HepG2 (cell line): Measurements from ENCODE around the gene GNAL. TPM values are rescaled to one million over a fixed set of nuclear protein-coding genes. Genes with fewer than 3 reads are reported as not detected.

ENCODE experiments used
- DNMT1 ChIP-seq: sonication (generic); formaldehyde crosslinking; IDR thresholded peaks from 2 replicates; pipeline ENCODE4 v1.5.1; 2020; ENCODE audit warnings: mild to moderate bottlenecking, missing genetic modification reagents
- FOXO1 ChIP-seq: sonication (generic); formaldehyde crosslinking; IDR thresholded peaks from 2 replicates; pipeline ENCODE4 v1.4.0; 2020; ENCODE audit warnings: missing genetic modification reagents
- ISL2 ChIP-seq: sonication (generic); formaldehyde crosslinking; IDR thresholded peaks from 2 replicates; pipeline ENCODE4 v1.5.0; 2020; ENCODE audit warnings: missing genetic modification reagents
- MXI1 ChIP-seq: IDR thresholded peaks from 3 replicates; pipeline ENCODE4 v1.6.1; 2012; ENCODE audit warnings: low read depth, low read length, inconsistent platforms, borderline replicate concordance
- MYC ChIP-seq: sonication (generic); formaldehyde crosslinking; IDR thresholded peaks from 2 replicates; pipeline ENCODE4 v1.9.0; 2021; ENCODE audit warnings: missing genetic modification reagents, borderline replicate concordance
- NFKB2 ChIP-seq: sonication (generic); formaldehyde crosslinking; IDR thresholded peaks from 2 replicates; pipeline ENCODE4 v1.4.0; 2020; ENCODE audit warnings: missing genetic modification reagents, borderline replicate concordance
- NR2F1 ChIP-seq, 2 experiments: fragments of 450-650 bp in 1 of 2; formaldehyde crosslinking in 1 of 2; IDR thresholded peaks; 2 replicates each; pipeline versions ENCODE4 v1.5.0 to v1.6.1; 2016 to 2020; ENCODE audit warnings: mild to moderate bottlenecking in 1 of 2, missing compliant biosample characterization in 1 of 2, missing genetic modification reagents in 1 of 2, moderate library complexity in 1 of 2
- PCBP2 ChIP-seq: fragments of 200-400 bp; formaldehyde crosslinking; optimal IDR thresholded peaks from 2 replicates; pipeline ENCODE3; 2018; ENCODE audit warnings: low read length, low read depth; ENCODE audit not compliant: poor library complexity, severe bottlenecking
- XRCC5 ChIP-seq: fragments of 200-400 bp; formaldehyde crosslinking; optimal IDR thresholded peaks from 2 replicates; pipeline ENCODE3; 2017; ENCODE audit warnings: mild to moderate bottlenecking, low read length
- ZNF781 ChIP-seq: sonication (generic); formaldehyde crosslinking; IDR thresholded peaks from 2 replicates; pipeline ENCODE4 v1.5.1; 2020; ENCODE audit warnings: borderline replicate concordance, mild to moderate bottlenecking, missing genetic modification reagents; ENCODE audit errors: not compliant biosample characterization
- polyA plus RNA-seq, 8 experiments: library from polyadenylated mRNA; depleted of rRNA in 3 of 8; stranded (reverse) in 7 of 8; unstranded in 1 of 8; fragments of >200 nt; fragmentation: Illumina TruSeq in 4 of 8; extraction: Trizol in 4 of 8; gene quantifications; 2 replicates each; pipeline versions ENCODE4 v1.2.1 to v1.2.3, GENCODE V29; 2011 to 2016; ENCODE audit warnings: low read depth in 4 of 8, missing spikeins in 1 of 8, mixed read lengths in 1 of 8; ENCODE audit not compliant: insufficient read depth in 1 of 8
- total RNA-seq, 5 experiments: library from RNA; depleted of rRNA; stranded (reverse); fragments of >200 nt; fragmentation: Illumina TruSeq; extraction: Trizol; gene quantifications; 2 replicates each; pipeline ENCODE4 v1.2.3, GENCODE V29; 2016; ENCODE audit warnings: low read depth in 1 of 5
- TF ChIP-seq, protein P1 (sequence below): IDR thresholded peaks from 2 replicates; pipeline ENCODE4 v1.6.1; 2016; ENCODE audit warnings: mild to moderate bottlenecking
- TF ChIP-seq, protein P2 (sequence below): sonication (generic); formaldehyde crosslinking; IDR thresholded peaks from 2 replicates; pipeline ENCODE4 v1.4.0; 2020; ENCODE audit warnings: missing genetic modification reagents
- TF ChIP-seq, protein P3 (sequence below): sonication (generic); formaldehyde crosslinking; IDR thresholded peaks from 2 replicates; pipeline ENCODE4 v1.4.0; 2020; ENCODE audit warnings: missing genetic modification reagents
- TF ChIP-seq, protein P4 (sequence below), 2 experiments: sonication (generic) in 1 of 2; formaldehyde crosslinking in 1 of 2; IDR thresholded peaks; 2 replicates each; pipeline versions ENCODE4 v1.4.0 to v1.6.1; 2018 to 2020; ENCODE audit warnings: missing genetic modification reagents in 2 of 2, borderline replicate concordance in 1 of 2, low read depth in 1 of 2, mild to moderate bottlenecking in 1 of 2, missing biosample characterization in 1 of 2
- TF ChIP-seq, protein P5 (sequence below): sonication (generic); formaldehyde crosslinking; IDR thresholded peaks from 2 replicates; pipeline ENCODE4 v1.8.1; 2023; ENCODE audit warnings: mild to moderate bottlenecking, missing genetic modification reagents, borderline replicate concordance
- TF ChIP-seq, protein P6 (sequence below): IDR thresholded peaks from 2 replicates; pipeline ENCODE4 v1.6.1; 2018; ENCODE audit warnings: missing genetic modification reagents, mild to moderate bottlenecking, missing compliant biosample characterization
- TF ChIP-seq, protein P7 (sequence below): sonication (generic); formaldehyde crosslinking; IDR thresholded peaks from 2 replicates; pipeline ENCODE4 v1.4.0; 2020; ENCODE audit warnings: mild to moderate bottlenecking, low read depth, missing genetic modification reagents

GNAL gene
- total and polyA plus RNA-seq, 2 of the 13 experiments (the other 11 are each of a cell fraction or from before 2014, with no cell fraction given), result 0.87 to 1.4 TPM

DNA sequence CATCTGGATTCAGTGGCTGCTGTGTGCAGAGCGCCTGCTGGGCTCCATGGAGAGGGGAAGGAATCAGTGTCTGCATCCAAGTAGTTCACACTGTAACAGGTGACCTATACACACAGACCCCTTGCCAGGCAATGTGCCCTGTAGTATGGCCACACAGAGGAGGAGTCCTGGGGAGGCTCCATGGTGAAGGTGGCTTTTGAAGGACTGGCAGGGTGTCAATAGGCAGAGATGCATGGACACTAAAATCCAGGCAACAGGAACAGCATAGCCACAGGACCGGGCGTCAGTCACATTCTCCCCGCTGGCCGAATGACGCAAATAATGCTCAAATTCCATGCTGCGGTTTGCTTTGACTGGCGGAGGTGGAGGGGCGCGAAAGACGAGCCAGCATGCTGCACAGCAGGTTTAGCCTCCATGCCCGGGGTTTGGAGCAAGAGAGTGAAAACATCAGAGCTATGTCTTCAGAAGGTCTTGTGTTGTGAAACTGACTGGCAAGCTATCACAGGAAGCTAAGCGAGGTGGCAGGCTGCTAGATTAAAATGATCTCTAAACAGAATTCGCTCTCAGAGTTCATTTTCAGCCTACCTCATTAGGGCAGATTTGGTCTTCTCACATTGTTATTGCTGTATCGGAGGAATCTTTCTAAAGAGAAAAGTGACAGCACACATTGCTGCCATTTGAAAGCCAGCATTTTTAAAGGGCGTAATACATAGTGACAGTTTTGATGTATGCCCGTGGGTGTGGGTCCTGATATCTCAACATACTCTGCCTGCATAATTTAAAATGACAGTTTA, 161.0 kb downstream of the GNAL start (continued):
- TF ChIP-seq, protein P1, sequence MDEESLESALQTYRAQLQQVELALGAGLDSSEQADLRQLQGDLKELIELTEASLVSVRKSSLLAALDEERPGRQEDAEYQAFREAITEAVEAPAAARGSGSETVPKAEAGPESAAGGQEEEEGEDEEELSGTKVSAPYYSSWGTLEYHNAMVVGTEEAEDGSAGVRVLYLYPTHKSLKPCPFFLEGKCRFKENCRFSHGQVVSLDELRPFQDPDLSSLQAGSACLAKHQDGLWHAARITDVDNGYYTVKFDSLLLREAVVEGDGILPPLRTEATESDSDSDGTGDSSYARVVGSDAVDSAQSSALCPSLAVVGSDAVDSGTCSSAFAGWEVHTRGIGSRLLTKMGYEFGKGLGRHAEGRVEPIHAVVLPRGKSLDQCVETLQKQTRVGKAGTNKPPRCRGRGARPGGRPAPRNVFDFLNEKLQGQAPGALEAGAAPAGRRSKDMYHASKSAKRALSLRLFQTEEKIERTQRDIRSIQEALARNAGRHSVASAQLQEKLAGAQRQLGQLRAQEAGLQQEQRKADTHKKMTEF (CRISPR knock-in tag), result peak; percentile 41; the same call in 1 of the 2 replicates
- TF ChIP-seq MYC (peak; percentile 50; the same call in 1 of the 2 replicates), NR2F1 (CRISPR knock-in tag; IDR thresholded peaks at IDR 0.05) (no peak), MXI1 (peak; percentile 88; the same call in 2 of the 3 replicates), DNMT1 (CRISPR knock-in tag) (no peak), NFKB2 (CRISPR knock-in tag) (peak; percentile 39; the same call in 1 of the 2 replicates), PCBP2 (no peak), ISL2 (CRISPR knock-in tag) (no peak), XRCC5 (peak; percentile 76), ZNF781 (CRISPR knock-in tag) (no peak), FOXO1 (CRISPR knock-in tag) (peak; percentile 41)
- TF ChIP-seq, protein P2, sequence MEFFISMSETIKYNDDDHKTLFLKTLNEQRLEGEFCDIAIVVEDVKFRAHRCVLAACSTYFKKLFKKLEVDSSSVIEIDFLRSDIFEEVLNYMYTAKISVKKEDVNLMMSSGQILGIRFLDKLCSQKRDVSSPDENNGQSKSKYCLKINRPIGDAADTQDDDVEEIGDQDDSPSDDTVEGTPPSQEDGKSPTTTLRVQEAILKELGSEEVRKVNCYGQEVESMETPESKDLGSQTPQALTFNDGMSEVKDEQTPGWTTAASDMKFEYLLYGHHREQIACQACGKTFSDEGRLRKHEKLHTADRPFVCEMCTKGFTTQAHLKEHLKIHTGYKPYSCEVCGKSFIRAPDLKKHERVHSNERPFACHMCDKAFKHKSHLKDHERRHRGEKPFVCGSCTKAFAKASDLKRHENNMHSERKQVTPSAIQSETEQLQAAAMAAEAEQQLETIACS (CRISPR knock-in tag), result no peak
- TF ChIP-seq, protein P3, sequence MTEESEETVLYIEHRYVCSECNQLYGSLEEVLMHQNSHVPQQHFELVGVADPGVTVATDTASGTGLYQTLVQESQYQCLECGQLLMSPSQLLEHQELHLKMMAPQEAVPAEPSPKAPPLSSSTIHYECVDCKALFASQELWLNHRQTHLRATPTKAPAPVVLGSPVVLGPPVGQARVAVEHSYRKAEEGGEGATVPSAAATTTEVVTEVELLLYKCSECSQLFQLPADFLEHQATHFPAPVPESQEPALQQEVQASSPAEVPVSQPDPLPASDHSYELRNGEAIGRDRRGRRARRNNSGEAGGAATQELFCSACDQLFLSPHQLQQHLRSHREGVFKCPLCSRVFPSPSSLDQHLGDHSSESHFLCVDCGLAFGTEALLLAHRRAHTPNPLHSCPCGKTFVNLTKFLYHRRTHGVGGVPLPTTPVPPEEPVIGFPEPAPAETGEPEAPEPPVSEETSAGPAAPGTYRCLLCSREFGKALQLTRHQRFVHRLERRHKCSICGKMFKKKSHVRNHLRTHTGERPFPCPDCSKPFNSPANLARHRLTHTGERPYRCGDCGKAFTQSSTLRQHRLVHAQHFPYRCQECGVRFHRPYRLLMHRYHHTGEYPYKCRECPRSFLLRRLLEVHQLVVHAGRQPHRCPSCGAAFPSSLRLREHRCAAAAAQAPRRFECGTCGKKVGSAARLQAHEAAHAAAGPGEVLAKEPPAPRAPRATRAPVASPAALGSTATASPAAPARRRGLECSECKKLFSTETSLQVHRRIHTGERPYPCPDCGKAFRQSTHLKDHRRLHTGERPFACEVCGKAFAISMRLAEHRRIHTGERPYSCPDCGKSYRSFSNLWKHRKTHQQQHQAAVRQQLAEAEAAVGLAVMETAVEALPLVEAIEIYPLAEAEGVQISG (CRISPR knock-in tag), result peak; percentile 16; the same call in 1 of the 2 replicates
- TF ChIP-seq, protein P4, sequence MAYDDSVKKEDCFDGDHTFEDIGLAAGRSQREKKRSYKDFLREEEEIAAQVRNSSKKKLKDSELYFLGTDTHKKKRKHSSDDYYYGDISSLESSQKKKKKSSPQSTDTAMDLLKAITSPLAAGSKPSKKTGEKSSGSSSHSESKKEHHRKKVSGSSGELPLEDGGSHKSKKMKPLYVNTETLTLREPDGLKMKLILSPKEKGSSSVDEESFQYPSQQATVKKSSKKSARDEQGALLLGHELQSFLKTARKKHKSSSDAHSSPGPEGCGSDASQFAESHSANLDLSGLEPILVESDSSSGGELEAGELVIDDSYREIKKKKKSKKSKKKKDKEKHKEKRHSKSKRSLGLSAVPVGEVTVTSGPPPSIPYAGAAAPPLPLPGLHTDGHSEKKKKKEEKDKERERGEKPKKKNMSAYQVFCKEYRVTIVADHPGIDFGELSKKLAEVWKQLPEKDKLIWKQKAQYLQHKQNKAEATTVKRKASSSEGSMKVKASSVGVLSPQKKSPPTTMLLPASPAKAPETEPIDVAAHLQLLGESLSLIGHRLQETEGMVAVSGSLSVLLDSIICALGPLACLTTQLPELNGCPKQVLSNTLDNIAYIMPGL (CRISPR knock-in tag; IDR thresholded peaks at IDR 0.05; ENCODE audit: borderline replicate concordance in 1 of 2, low read depth in 1 of 2), result 0 out of 4 replicates have a peak, but pooled peaks of 1 of the 2 experiments have one; percentile 24
- TF ChIP-seq, protein P5, sequence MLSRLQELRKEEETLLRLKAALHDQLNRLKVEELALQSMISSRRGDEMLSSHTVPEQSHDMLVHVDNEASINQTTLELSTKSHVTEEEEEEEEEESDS (CRISPR knock-in tag), result no peak
- TF ChIP-seq, protein P6, sequence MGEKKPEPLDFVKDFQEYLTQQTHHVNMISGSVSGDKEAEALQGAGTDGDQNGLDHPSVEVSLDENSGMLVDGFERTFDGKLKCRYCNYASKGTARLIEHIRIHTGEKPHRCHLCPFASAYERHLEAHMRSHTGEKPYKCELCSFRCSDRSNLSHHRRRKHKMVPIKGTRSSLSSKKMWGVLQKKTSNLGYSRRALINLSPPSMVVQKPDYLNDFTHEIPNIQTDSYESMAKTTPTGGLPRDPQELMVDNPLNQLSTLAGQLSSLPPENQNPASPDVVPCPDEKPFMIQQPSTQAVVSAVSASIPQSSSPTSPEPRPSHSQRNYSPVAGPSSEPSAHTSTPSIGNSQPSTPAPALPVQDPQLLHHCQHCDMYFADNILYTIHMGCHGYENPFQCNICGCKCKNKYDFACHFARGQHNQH (CRISPR knock-in tag), result 0 out of 2 replicates have a peak, but pooled peaks have one; percentile 51
- TF ChIP-seq, protein P7, sequence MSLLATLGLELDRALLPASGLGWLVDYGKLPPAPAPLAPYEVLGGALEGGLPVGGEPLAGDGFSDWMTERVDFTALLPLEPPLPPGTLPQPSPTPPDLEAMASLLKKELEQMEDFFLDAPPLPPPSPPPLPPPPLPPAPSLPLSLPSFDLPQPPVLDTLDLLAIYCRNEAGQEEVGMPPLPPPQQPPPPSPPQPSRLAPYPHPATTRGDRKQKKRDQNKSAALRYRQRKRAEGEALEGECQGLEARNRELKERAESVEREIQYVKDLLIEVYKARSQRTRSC (CRISPR knock-in tag), result no peak
